ENCODE results near the gene FAM131C.
A peak's percentile ranks its signal among the peaks of the same experiment; 100 is the strongest.

Gene FAM131C

DNA sequence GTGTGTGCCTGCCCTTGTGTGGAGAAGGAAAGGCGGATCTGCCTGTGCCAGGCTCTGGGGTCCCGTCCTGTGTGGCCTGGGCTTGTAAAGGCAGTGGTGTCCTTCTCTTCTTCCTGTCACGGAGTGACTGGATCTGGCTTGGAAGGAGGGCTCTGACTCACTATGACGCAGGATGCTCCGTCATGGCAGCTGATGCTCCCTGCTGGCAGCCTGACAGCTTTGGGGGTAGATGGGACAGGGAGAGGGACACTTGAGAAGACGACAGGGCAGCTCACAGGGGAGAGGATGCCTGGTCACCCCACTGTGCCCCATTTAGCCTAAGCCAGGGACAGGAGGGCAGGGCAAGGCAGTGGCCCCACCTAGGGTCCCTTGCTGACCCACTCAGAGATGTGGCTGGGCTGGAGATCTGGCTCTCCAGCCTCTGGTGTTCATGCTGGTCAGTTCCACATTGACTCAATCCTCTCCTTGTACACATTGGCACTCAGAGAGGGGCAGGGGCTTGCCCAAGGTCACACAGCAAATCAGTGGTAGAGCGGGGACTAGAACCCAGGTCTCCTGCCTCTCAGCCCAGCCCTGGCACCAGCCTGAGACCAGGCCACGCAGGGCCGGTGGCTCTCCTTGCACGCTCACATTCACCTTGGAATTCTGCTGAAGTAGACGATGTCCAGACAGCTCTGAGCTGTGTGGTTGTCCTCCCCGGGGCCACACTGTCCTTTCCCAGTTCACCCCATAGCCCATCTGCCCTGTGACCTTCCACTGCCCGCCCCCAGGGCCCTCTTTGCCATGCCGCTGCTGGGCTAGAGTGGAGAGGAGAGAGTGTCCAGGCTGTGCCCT is 2.8 kb upstream of the FAM131C start:
- Mint-ChIP-seq H3K9me3 (no peaks in the 10 kb centered on the region), H3K36me3 (ENCODE audit: low read depth) (no peaks in the 10 kb centered on the region), H3K4me1 (peaks cover 13% of the 10 kb centered on the region), H3K27me3 (peaks cover 14% of the 10 kb centered on the region), H3K27ac (no peak overlapping the region), H3K4me3 (no peak overlapping the region)
- no peak for ATAC-seq
- DNase-seq, result no peak

DNA sequence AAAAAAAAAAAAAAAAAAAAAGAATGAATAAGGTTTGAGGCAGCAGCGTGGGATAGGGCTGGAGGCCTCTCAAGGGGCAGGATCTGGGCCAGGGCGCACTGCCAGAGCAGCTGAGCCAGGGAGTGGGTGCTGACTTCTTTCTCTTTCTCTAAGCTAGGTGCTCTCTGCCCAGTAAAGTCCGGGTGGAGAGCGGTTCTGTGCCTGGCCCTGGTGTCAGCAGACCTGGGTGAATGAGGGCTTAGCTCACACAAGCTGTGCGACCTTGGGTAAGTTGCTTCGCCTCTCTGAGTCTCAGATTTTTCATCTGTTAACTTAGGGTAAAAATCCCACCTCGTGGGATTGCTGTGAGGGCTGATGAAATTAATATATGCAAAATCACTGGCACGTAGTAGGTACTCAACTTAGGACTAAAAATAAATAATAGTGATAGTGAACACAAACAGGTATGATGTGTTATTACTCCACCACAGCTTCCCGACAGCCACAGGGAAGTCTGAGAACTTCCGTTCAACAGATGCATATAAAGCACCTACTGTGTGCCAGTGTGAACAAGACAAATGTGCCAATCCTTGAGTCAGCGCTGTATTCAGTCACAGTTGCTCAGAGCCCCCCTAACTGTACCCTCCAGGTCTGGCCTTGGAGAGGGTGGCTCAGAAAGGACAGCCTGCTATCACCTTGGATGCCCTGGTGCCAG is 2.0 kb upstream of the FAM131C start:
- no peak overlapping the region for H3K27ac Mint-ChIP-seq

DNA sequence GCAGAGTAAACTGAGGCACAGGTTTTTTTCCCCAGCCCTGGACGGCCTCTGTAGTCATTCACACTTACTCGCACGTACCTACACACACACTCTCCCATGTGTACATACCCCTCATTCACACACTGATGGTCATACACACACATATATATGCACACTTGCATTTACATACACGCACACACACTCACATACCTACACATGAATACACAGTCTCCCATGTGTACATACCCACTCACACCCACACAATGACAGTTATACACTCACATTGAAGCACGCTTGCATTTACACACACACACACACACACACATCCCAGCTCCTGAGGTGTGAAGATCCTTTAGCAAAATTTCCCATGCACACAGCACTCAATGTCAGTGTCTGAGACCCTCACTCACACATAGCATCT is 766 bp upstream of the FAM131C start:
- DNase-seq (no peak), ATAC-seq (no peak)
- Mint-ChIP-seq H3K27me3 (peaks cover 14% of the 10 kb centered on the region), H3K9me3 (no peaks in the 10 kb centered on the region), H3K36me3 (ENCODE audit: low read depth) (no peaks in the 10 kb centered on the region), H3K4me1 (peaks cover 18% of the 10 kb centered on the region), H3K27ac (no peak overlapping the region), H3K4me3 (peak overlapping the region; percentile 73)

More for the DNA sequence above, 2.0 kb upstream of the FAM131C start:
- DNase-seq, result no peak
- H3K4me1 Mint-ChIP-seq, result peaks cover 13% of the 10 kb centered on the region
- no peaks in the 10 kb centered on the region for H3K9me3 Mint-ChIP-seq
- no peak overlapping the region for H3K4me3 Mint-ChIP-seq
- ATAC-seq, result no peak
- H3K36me3 Mint-ChIP-seq (ENCODE audit: low read depth), result no peaks in the 10 kb centered on the region
- H3K27me3 Mint-ChIP-seq, result peaks cover 14% of the 10 kb centered on the region

DNA sequence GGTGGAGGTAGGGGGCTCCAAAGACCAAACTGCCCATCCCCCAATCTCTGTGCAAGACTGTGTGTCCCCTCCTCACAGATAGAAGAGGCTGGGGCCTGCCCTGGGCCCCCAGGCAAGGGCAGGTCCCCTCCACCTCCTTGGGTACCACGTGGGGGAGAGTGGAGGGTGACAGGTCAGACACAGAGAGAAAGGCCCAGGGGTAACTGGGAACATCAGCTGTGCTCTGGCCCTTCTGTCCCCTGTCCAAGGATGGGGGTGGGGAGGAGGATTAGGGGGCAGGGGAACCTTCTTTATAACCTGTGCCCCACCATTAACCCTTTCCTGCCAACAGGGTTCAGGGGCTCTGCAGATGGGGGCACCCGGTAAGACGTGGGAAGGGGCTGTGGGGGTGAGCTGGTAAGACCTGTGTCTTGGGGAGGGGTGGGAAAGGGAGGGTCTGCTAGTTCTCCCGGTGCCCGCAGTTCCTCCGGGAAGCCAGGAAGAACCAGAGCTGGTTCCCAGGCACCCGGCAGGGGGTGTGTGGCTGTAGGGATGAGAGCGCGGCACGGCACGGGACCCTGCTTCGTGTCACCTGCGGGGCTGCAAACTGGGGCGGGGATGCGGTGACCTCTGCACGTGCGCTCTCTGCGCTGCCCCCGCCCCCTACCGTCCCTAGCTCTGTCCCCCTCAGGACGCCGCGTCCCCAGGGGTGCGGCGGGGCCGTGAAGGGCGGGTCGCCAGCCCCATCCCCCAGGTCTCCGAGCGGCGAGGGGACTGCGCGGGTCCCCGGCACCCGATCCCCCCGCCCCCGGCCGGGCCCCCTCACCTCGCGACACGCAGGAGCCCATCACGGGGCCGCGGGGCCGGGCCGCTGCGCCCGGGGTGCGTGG is 601 bp downstream of the FAM131C start:
- no peak overlapping the region for H3K4me3 Mint-ChIP-seq
- no peaks in the 10 kb centered on the region for H3K9me3 Mint-ChIP-seq
- DNase-seq, result no peak
- peaks cover 12% of the 10 kb centered on the region for H3K4me1 Mint-ChIP-seq
- peak; percentile 5 for ATAC-seq
- H3K27ac Mint-ChIP-seq, result no peak overlapping the region
- peaks cover 14% of the 10 kb centered on the region for H3K27me3 Mint-ChIP-seq
- H3K36me3 Mint-ChIP-seq (ENCODE audit: low read depth), result no peaks in the 10 kb centered on the region

DNA sequence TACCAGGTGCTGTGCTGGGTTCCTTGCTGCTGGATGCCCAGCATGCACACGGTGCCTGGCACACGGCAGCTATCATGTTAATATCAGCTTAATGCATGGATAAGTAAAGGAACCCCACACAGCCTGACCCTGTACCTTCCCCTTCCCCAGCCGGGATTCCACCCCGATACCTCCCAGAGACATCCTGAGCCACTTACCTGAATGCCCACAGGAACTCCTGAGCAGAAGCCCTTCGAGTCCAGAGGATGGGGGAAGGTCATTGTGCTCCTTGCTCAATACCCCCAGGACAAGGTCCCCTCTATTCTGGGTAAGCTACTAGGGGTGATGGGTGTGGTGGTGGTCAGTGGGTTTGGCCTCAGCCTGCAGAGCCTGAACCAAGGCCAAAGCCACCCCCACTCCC is 1.4 kb downstream of the FAM131C start:
- H3K4me3 Mint-ChIP-seq, result no peak overlapping the region
- no peaks in the 10 kb centered on the region for H3K9me3 Mint-ChIP-seq
- DNase-seq (no peak), ATAC-seq (no peak)
- no peak overlapping the region for H3K27ac Mint-ChIP-seq
- H3K36me3 Mint-ChIP-seq (ENCODE audit: low read depth), result no peaks in the 10 kb centered on the region
- peaks cover 14% of the 10 kb centered on the region for H3K27me3 Mint-ChIP-seq
- peaks cover 12% of the 10 kb centered on the region for H3K4me1 Mint-ChIP-seq

DNA sequence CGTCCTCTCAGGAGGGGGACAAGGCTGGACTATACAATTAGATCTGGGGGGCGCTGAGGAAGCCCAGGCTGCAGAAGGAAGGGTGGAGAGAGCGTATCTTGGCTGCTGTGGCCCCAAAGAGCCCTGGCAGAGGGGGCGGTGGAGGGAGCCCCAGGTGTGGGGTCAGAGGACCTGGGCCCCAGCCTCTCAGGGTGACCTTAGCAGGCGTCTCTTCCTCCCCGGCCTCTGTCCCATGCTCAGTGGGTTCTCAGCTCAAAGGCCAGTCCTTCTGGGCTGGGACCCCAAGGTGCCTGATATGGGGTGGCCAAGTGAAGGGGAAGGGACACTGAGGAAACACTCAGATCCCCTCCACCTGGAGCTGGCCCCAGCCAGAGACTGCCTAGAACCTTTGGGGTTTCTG is 1.8 kb downstream of the FAM131C start:
- Mint-ChIP-seq H3K36me3 (ENCODE audit: low read depth) (no peaks in the 10 kb centered on the region), H3K27me3 (peaks cover 14% of the 10 kb centered on the region), H3K4me1 (peaks cover 12% of the 10 kb centered on the region), H3K4me3 (no peak overlapping the region), H3K9me3 (no peaks in the 10 kb centered on the region), H3K27ac (no peak overlapping the region)
- no peak for DNase-seq
- ATAC-seq, result no peak

DNA sequence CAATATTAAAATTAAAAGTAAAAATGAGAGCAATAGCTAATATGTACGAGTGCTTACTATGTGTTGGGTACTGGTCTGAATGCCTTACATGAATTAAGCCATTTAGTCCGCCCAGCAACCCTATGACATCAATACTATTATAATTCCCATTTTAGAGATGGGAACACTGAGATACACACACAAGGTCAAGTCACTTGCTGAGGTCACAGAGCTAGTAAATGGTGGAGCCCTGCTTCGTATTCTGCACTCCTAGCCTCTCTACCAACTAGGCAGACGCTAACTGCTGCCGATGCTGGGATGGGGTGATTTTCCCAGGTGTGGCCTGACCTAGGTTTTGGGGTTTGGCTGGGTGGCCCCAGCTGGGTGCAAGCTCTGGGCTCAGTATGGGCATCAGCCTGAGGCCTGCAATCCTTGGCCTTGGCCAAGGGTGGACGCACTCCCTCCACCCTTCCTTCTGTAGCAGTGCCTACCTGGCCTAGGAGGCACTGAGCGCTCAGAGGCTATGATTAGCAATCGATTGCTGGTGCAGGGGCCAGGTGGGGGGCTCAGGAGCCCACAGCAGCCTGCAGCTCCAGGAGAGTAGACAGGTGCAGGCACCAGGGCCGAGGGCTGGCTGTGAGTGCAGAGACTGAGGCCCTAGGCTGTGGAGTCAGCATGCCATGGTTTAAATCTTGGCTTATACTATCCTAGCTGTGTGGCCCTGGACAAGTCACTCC is 2.7 kb downstream of the FAM131C start:
- DNase-seq, result no peak
- H3K4me3 Mint-ChIP-seq, result no peak overlapping the region
- H3K4me1 Mint-ChIP-seq, result peaks cover 12% of the 10 kb centered on the region

DNA sequence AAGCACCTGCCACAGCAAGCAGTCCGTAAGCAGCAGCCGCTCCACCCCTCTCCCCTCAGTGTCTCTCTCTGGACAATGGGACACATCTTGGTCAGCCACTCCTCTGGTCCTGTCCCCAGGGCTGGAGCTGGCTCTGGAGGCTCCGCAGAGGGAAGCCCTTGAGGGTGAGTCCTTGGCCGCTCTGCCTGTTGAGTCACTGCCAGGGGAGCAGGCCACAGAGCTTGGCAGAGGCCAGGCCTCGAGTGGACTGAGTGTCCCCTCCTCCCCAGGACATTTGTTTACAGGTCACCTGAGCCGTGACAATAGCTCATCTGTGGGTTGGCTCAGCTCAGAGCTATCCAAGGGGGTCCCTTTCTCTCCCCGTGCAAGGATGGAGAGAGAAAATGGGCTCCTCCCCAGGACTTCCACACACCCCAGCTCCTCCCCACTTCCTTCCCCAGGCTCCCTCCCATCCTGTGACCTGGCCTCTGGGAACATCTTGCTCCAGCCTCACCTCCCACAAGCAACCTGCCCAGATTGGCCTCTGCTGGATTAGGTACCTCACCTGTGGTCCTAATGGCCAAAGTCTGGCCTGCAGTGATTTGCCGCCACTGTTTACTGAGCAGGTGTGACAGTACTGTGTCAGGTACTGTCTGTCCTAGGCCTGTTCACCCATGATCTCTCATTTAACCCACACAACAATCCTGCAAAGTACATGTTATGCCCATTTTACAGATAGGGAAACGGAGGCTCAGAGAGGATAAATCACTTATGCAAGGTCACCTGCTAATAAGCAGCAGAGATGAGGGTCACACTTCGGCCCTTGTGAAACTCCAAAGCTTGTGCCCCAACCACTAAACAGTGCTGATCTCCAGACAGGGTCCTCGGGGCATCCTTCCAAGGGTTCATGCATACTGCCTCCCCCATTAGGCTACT is 4.8 kb downstream of the FAM131C start:
- H3K4me1 Mint-ChIP-seq, result peaks cover 5% of the 10 kb centered on the region
- peaks cover 13% of the 10 kb centered on the region for H3K27me3 Mint-ChIP-seq
- H3K36me3 Mint-ChIP-seq (ENCODE audit: low read depth), result no peaks in the 10 kb centered on the region
- no peak overlapping the region for H3K4me3 Mint-ChIP-seq
- ATAC-seq, result no peak
- H3K27ac Mint-ChIP-seq, result no peak overlapping the region
- DNase-seq, result no peak
- H3K9me3 Mint-ChIP-seq, result no peaks in the 10 kb centered on the region

More for the DNA sequence above, 2.7 kb downstream of the FAM131C start:
- Mint-ChIP-seq H3K27me3 (peaks cover 14% of the 10 kb centered on the region), H3K9me3 (no peaks in the 10 kb centered on the region), H3K27ac (no peak overlapping the region), H3K36me3 (ENCODE audit: low read depth) (no peaks in the 10 kb centered on the region)
- ATAC-seq, result no peak

DNA sequence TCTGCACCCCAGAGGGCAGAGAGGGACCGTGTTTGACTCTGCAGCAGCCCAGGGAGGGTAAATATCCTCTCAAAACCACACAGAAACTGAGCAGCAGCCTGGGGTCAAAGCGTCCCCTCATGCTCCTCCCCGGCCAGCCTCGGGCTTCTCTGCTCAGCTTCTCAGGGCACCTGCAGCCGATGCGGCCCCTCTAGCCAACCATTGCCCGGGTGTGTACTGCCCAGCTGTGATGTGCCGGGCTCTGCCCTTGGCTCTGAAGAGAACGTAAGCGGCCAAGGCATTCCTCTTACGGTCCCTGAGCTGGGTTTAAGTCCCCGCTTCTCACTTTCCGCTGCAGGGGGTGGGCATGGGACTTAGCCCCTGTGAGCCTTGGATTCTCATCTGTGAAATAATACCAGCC is 5.5 kb downstream of the FAM131C start:
- Mint-ChIP-seq H3K4me3 (no peak overlapping the region), H3K4me1 (peaks cover 5% of the 10 kb centered on the region), H3K27me3 (peaks cover 13% of the 10 kb centered on the region), H3K9me3 (no peaks in the 10 kb centered on the region), H3K36me3 (ENCODE audit: low read depth) (no peaks in the 10 kb centered on the region), H3K27ac (no peak overlapping the region)
- DNase-seq, result no peak
- no peak for ATAC-seq

DNA sequence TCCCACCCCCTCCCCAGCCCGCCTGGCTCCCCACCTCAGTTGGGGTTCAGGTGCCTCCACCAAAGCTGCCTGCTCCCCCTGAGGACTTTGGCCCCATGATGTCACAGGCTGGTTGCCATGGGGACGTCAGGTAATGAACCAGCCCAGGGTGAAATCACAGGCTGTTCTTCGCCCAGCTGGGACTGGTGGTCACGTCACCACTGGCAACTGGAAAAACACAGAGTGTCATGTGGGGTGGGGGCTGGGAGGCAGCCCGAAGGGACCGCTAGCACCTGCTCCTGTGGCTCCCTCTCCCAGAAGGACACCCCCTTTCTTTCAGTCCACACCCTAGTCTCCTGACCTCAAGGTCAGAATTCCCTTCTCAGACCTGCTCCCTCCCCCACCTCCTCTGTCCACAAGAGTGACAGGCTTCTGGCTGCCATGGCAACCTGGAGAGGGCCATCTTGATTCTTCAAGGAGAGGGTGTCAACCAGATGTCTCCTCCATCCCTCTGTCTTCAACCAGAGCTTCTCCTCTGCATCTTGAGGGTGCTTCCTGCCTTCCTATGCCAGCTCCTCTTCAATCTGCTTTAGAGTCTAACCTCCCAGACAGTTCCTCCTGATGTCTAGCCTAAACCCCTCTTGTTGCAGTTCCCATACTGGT is 6.2 kb downstream of the FAM131C start:
- H3K27me3 Mint-ChIP-seq, result peaks cover 13% of the 10 kb centered on the region
- no peak overlapping the region for H3K27ac Mint-ChIP-seq
- peaks cover 5% of the 10 kb centered on the region for H3K4me1 Mint-ChIP-seq
- no peak for DNase-seq
- ATAC-seq, result no peak
- no peaks in the 10 kb centered on the region for H3K36me3 Mint-ChIP-seq (ENCODE audit: low read depth)
- H3K4me3 Mint-ChIP-seq, result no peak overlapping the region
- no peaks in the 10 kb centered on the region for H3K9me3 Mint-ChIP-seq

DNA sequence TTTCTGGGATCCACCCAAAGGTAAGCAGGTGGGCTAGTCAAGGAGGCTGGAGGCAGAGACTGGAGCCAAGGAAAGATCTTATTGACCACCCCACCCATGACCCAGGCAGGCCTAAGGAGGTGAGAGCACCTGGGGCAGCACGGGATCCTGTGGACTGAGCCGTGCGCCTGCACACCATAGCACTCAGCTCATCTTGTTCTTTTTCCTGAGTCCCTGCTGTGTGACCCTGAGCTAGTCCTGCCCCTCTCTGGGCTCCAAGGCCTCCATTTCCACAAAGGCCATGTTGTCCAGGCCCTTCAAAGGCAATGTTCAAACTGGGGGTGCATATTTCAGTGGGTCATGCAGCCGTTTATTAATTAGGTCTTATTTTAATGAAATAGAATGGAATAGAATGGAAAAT is 7.2 kb downstream of the FAM131C start:
- Mint-ChIP-seq H3K4me3 (no peak overlapping the region), H3K36me3 (ENCODE audit: low read depth) (no peaks in the 10 kb centered on the region), H3K27ac (no peak overlapping the region), H3K9me3 (no peaks in the 10 kb centered on the region), H3K4me1 (peaks cover 5% of the 10 kb centered on the region), H3K27me3 (peaks cover 8% of the 10 kb centered on the region)
- no peak for DNase-seq
- ATAC-seq, result no peak

DNA sequence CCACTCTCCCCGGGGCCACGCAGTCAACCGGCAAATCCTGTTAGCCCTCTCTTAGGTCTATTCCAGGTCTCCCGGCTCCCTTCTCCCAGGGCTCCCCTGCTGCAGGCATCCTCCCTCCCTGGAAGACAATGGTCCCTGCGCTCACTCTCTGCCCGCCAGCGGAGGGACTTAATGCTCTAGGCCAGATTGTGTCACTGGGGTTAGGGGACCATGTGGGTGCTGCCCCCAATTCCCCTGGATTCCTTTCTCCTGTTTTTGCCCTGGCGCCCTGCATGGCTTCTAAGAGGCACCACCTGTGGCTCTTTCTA is 8.2 kb downstream of the FAM131C start:
- ATAC-seq, result no peak
- peaks cover 10% of the 10 kb centered on the region for H3K27me3 Mint-ChIP-seq
- no peak overlapping the region for H3K27ac Mint-ChIP-seq
- DNase-seq, result no peak
- H3K4me3 Mint-ChIP-seq, result no peak overlapping the region
- peaks cover 3% of the 10 kb centered on the region for H3K4me1 Mint-ChIP-seq
- no peaks in the 10 kb centered on the region for H3K9me3 Mint-ChIP-seq
- H3K36me3 Mint-ChIP-seq (ENCODE audit: low read depth), result no peaks in the 10 kb centered on the region

DNA sequence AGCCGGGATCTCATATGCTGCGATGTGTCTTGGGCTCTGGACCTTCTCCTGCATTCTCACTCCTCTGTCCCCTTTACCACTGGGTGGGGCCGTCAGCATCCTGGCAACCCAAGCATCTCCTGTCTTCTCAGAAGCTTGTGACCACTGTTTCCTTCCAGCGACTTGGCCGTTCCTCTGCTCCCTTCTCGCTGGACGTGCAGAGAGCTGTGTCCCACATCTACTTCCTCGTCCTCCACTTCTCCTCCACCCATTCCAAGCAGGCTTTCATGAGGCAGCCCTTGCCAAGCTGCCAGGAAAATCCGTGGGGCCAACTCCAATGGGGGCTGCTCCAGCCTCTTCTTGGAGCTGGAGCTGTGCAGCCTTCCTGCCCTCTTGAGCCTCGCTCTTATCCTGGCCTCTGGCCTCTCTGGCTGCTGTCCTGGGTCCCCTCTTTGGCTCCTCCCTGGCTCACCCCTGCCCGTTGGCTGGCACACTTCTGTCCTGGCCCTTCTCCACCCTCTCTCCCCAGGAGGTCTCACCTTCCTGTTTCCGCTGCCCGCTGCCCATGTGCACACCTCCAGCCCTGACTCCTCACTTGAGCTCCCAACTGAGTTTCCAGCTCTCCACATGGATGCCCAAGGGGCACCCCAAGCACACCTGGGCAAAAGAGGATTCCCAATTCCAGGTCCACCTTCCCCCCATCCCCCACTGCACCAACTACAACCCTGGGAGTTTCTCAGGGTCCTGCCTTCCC is 8.7 kb downstream of the FAM131C start:
- no peak for ATAC-seq
- no peak for DNase-seq
- H3K36me3 Mint-ChIP-seq (ENCODE audit: low read depth), result no peaks in the 10 kb centered on the region
- no peak overlapping the region for H3K4me3 Mint-ChIP-seq
- H3K4me1 Mint-ChIP-seq, result no peaks in the 10 kb centered on the region
- no peaks in the 10 kb centered on the region for H3K9me3 Mint-ChIP-seq
- H3K27ac Mint-ChIP-seq, result no peak overlapping the region
- peaks cover 10% of the 10 kb centered on the region for H3K27me3 Mint-ChIP-seq
